CD4-positive, alpha-beta memory T cell (primary cell): ENCODE data around the gene OSBPL8. TPM values are rescaled to one million over a fixed set of nuclear protein-coding genes. Genes with fewer than 3 reads are reported as not detected.

Source experiments
- CTCF ChIA-PET: fragments of 350-600 bp; sonication (Branson Sonifier 250); formaldehyde crosslinking; loops from one replicate; lab custom pipeline; 2021; ENCODE audit warnings: inconsistent platforms; ENCODE audit not compliant: partially characterized antibody; lab: Charles Lee
- POLR2A ChIA-PET: fragments of 350-600 bp; sonication (Branson Sonifier 250); formaldehyde crosslinking; loops from one replicate; lab custom pipeline; 2021; ENCODE audit not compliant: partially characterized antibody; lab: Charles Lee
- DNase-seq, 5 donors: peaks; one replicate each; pipeline versions ENCODE4 v3.0.0 to v3.0.0-alpha.2; 2020 to 2022; ENCODE audit warnings: mixed read lengths in 1 of 5
- H3K27ac ChIP-seq: one replicate; pipeline ENCODE4 v1.7.0; 2013; ENCODE audit warnings: low read depth, low read length
- H3K27me3 ChIP-seq: 2 replicates; pipeline ENCODE4 v1.7.0; 2013; ENCODE audit warnings: mild to moderate bottlenecking, low read length, moderate library complexity; ENCODE audit not compliant: insufficient read depth
- H3K36me3 ChIP-seq: 2 replicates; pipeline ENCODE4 v1.7.0; 2013; ENCODE audit warnings: mild to moderate bottlenecking, low read length, moderate library complexity; ENCODE audit not compliant: insufficient read depth
- H3K4me1 ChIP-seq: 2 replicates; pipeline ENCODE4 v1.7.0; 2013; ENCODE audit warnings: mild to moderate bottlenecking, low read length, moderate library complexity; ENCODE audit not compliant: insufficient read depth
- H3K4me3 ChIP-seq, 2 donors: one replicate each; pipeline ENCODE4 v1.7.0; 2013; ENCODE audit warnings: low read length in 2 of 2, mild to moderate bottlenecking in 1 of 2
- H3K9me3 ChIP-seq, 2 donors: one replicate each; pipeline ENCODE4 v1.7.0; 2013; ENCODE audit warnings: low read length in 2 of 2, control low read depth in 1 of 2; ENCODE audit not compliant: control insufficient read depth in 1 of 2
- H3K27ac Mint-ChIP-seq, 7 donors: one replicate each; pipeline ENCODE4 v1.8.0; 2020 to 2021; ENCODE audit warnings: mixed read lengths in 7 of 7, mild to moderate bottlenecking in 6 of 7, inconsistent platforms in 3 of 7, moderate library complexity in 3 of 7
- H3K27me3 Mint-ChIP-seq, 2 donors: one replicate each; pipeline ENCODE4 v1.8.0; 2020 to 2021; ENCODE audit warnings: mixed read lengths in 2 of 2
- H3K36me3 Mint-ChIP-seq, 2 donors: one replicate each; pipeline ENCODE4 v1.8.0; 2020 to 2021; ENCODE audit warnings: mixed read lengths in 2 of 2, inconsistent platforms in 1 of 2, mild to moderate bottlenecking in 1 of 2
- H3K4me1 Mint-ChIP-seq, 4 donors: one replicate each; pipeline ENCODE4 v1.8.0; 2020 to 2021; ENCODE audit warnings: mixed read lengths in 4 of 4, mild to moderate bottlenecking in 1 of 4
- H3K4me3 Mint-ChIP-seq, 8 donors: one replicate each; pipeline ENCODE4 v1.8.0; 2020 to 2021; ENCODE audit warnings: mixed read lengths in 8 of 8, mild to moderate bottlenecking in 7 of 8, moderate library complexity in 6 of 8, inconsistent platforms in 3 of 8
- H3K9me3 Mint-ChIP-seq, 8 donors: one replicate each; pipeline ENCODE4 v1.8.0; 2020 to 2021; ENCODE audit warnings: mixed read lengths in 8 of 8, mild to moderate bottlenecking in 5 of 8, inconsistent platforms in 3 of 8, moderate library complexity in 1 of 8
- intact Hi-C: fragments of 100-400 bp; cut with micrococcal nuclease; formaldehyde crosslinking; loops from one replicate; pipeline ENCODE4 v1.15.1; 2023
- polyA plus RNA-seq, 2 donors: library from polyadenylated mRNA; unstranded; fragments of 300-500 nt; fragmentation: Illumina TruSeq; gene quantifications; one replicate each; pipeline ENCODE4 v1.2.3, GENCODE V29; 2021
- total RNA-seq, 2 experiments: library from RNA; stranded (reverse); gene quantifications; one replicate each; pipeline ENCODE4 v1.2.3, GENCODE V29; 2021

Gene OSBPL8
- total and polyA plus RNA-seq, 4 experiments from 2014 or later = 126 to 143 (median 129) TPM

DNA sequence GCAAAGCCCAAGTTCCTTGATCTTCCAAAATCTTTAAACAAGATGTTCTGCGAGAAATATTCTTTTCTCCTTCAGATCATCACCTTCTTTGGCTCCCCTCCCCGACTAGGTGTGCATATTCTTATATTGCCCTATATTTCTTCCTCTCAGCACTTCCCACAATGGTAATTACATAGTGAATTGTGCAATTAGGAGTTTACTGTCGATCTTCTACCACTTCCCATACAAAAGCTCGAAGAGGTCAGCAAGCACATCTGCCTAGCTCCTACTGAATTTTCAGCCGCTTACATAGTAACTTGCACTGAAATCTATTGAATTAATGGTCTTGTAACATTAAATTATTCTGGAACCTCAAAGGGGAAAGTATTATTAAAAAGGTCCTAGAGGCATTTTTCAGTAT is 16.7 kb downstream of the OSBPL8 start:
- H3K4me1 Mint-ChIP-seq = peaks cover 50 to 73% (median 57%) of the 10 kb centered on the region in 4 donors
- H3K27me3 Mint-ChIP-seq = no peaks in the 10 kb centered on the region
- Histone ChIP-seq H3K27ac (no peak overlapping the region), H3K4me3 (no peak overlapping the region), H3K27me3 (no peaks in the 10 kb centered on the region), H3K4me1 (peaks cover 71% of the 10 kb centered on the region), H3K9me3 (no peaks in the 10 kb centered on the region), H3K36me3 (no peaks in the 10 kb centered on the region)
- H3K4me3 Mint-ChIP-seq = peak overlapping the region in 2 of 8 donors; percentile 16 to 59
- intact Hi-C loops = no loop called here
- ChIA-PET CTCF (interaction anchor here (0.6 kb wide), 1 partner anchor 14 kb away, joined by 3 read pairs; no protein-coding TSS in a partner anchor), POLR2A (no interaction called here)
- peak overlapping the region in 1 of 7 donors; percentile 1 for H3K27ac Mint-ChIP-seq
- no peaks in the 10 kb centered on the region for H3K9me3 Mint-ChIP-seq
- no peak for DNase-seq
- peaks cover 0 to 3% of the 10 kb centered on the region in 2 donors for H3K36me3 Mint-ChIP-seq

DNA sequence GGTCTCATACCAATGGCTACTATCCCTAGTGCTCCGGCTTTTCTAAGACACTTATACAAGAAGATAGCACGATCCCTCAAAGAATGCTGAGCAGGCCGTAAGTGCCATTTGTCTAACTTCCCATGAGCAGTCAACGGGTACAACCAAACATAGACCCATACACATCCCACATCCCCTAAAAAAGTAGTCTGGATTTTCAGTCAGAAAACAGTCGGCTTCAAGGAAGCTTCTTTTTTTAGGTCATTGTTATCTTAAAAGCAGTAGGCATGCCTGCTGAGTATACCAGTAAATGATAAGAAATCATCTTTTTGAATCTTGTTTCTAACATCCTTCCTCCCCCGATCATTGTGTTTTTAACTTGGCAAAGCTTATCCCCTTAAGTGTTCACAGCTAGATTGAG is 19.8 kb downstream of the OSBPL8 start:
- Mint-ChIP-seq H3K4me3 (peak overlapping the region in 1 of 8 donors; percentile 8), H3K36me3 (peaks cover 20 to 21% of the 10 kb centered on the region in 2 donors), H3K9me3 (peaks cover 0 to 3% (median 0%) of the 10 kb centered on the region in 8 donors), H3K27me3 (no peaks in the 10 kb centered on the region), H3K4me1 (peaks cover 40 to 65% (median 52%) of the 10 kb centered on the region in 4 donors), H3K27ac (peak overlapping the region in 2 of 7 donors; percentile 4 to 5)
- no peak for DNase-seq
- Histone ChIP-seq H3K36me3 (no peaks in the 10 kb centered on the region), H3K9me3 (no peaks in the 10 kb centered on the region), H3K4me3 (no peak overlapping the region), H3K27ac (no peak overlapping the region), H3K4me1 (peaks cover 40% of the 10 kb centered on the region), H3K27me3 (no peaks in the 10 kb centered on the region)
- intact Hi-C loops = loop anchor here (2.0 kb wide), 1 partner anchor 13 kb away; no protein-coding TSS in a partner anchor
- POLR2A ChIA-PET = no interaction called here
- CTCF ChIA-PET = no interaction called here

DNA sequence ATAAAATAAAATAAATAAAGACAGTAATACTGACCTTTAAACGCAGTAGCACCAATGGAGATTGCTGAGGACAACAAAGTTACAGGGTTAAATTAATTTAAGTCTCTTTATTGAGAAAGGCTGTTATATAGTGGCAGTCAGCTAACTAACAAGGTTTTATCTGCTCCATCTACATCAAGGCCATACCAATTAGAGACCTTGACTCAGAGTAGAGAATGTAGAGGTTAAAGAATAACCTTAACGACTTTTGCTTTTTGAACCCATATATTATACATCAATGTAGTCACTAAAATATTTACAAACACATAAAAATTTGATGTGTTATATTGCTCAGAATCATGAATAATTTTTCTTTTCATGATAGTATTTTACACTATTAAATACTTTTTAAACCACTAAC is 21.6 kb downstream of the OSBPL8 start:
- no peak overlapping the region for H3K4me3 Mint-ChIP-seq
- ChIA-PET POLR2A (no interaction called here), CTCF (no interaction called here)
- H3K4me1 Mint-ChIP-seq = peaks cover 41 to 64% (median 53%) of the 10 kb centered on the region in 4 donors
- H3K27ac ChIP-seq = no peak overlapping the region
- no peaks in the 10 kb centered on the region for H3K36me3 ChIP-seq
- H3K4me3 ChIP-seq = no peak overlapping the region
- H3K9me3 ChIP-seq = no peaks in the 10 kb centered on the region
- no peak overlapping the region for H3K27ac Mint-ChIP-seq
- H3K27me3 ChIP-seq = no peaks in the 10 kb centered on the region
- H3K9me3 Mint-ChIP-seq = peaks cover 0 to 3% (median 0%) of the 10 kb centered on the region in 8 donors
- peaks cover 23 to 29% of the 10 kb centered on the region in 2 donors for H3K36me3 Mint-ChIP-seq
- intact Hi-C loops = loop anchor here (2.0 kb wide), 1 partner anchor 15 kb away; no protein-coding TSS in a partner anchor
- DNase-seq = no peak
- no peaks in the 10 kb centered on the region for H3K27me3 Mint-ChIP-seq
- peaks cover 29% of the 10 kb centered on the region for H3K4me1 ChIP-seq

GRCh38 chr12:76536546-76536945 is 23.0 kb downstream of the OSBPL8 start:
- no peak overlapping the region for H3K4me3 ChIP-seq
- intact Hi-C loops = no loop called here
- ChIA-PET CTCF (interaction anchor here (1.1 kb wide), 1 partner anchor 14 kb away, joined by 4 read pairs; no protein-coding TSS in a partner anchor), POLR2A (no interaction called here)
- H3K27me3 Mint-ChIP-seq = no peaks in the 10 kb centered on the region
- no peak for DNase-seq
- peaks cover 0 to 3% (median 0%) of the 10 kb centered on the region in 8 donors for H3K9me3 Mint-ChIP-seq
- H3K9me3 ChIP-seq = no peaks in the 10 kb centered on the region
- no peaks in the 10 kb centered on the region for H3K36me3 ChIP-seq
- no peak overlapping the region for H3K27ac ChIP-seq
- H3K27me3 ChIP-seq = no peaks in the 10 kb centered on the region
- peaks cover 21% of the 10 kb centered on the region for H3K4me1 ChIP-seq
- H3K36me3 Mint-ChIP-seq = peaks cover 29 to 33% of the 10 kb centered on the region in 2 donors
- H3K27ac Mint-ChIP-seq = peak overlapping the region in 3 of 7 donors; percentile 7 to 77 (median 52)
- peaks cover 35 to 57% (median 48%) of the 10 kb centered on the region in 4 donors for H3K4me1 Mint-ChIP-seq
- H3K4me3 Mint-ChIP-seq = peak overlapping the region in 1 of 8 donors; percentile 35

DNA sequence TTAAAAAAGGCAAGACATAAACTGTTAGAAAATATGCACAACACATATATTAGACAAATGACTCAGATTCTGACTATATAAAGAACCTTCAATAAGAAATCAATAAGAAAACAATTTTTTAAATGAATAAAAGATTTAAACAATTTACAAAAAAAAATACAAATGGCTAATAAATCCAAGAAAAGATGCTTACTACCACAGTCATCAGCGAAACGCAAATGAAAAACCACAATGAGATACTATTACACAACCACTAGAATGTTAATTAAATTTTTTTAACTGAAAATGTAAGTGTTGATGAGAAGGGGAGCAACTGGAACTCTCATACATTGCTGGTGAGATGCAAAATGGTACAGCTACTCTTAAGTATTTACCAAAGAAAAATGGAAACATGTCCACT is 24.4 kb downstream of the OSBPL8 start:
- Mint-ChIP-seq H3K9me3 (peaks cover 0 to 3% (median 0%) of the 10 kb centered on the region in 8 donors), H3K4me1 (peaks cover 41 to 63% (median 58%) of the 10 kb centered on the region in 4 donors), H3K36me3 (peaks cover 36 to 38% of the 10 kb centered on the region in 2 donors), H3K4me3 (no peak overlapping the region), H3K27me3 (no peaks in the 10 kb centered on the region), H3K27ac (no peak overlapping the region)
- no peaks in the 10 kb centered on the region for H3K9me3 ChIP-seq
- intact Hi-C loops = no loop called here
- POLR2A ChIA-PET = no interaction called here
- no peak overlapping the region for H3K27ac ChIP-seq
- no peak overlapping the region for H3K4me3 ChIP-seq
- peaks cover 25% of the 10 kb centered on the region for H3K4me1 ChIP-seq
- CTCF ChIA-PET = no interaction called here
- H3K36me3 ChIP-seq = no peaks in the 10 kb centered on the region
- H3K27me3 ChIP-seq = no peaks in the 10 kb centered on the region
- DNase-seq = no peak

- intact Hi-C loops = no loop called here
- H3K27ac ChIP-seq = no peak overlapping the region
- Mint-ChIP-seq H3K4me3 (no peak overlapping the region), H3K9me3 (peaks cover 0 to 3% (median 0%) of the 10 kb centered on the region in 8 donors), H3K36me3 (peaks cover 46 to 48% of the 10 kb centered on the region in 2 donors), H3K4me1 (peaks cover 45 to 68% (median 61%) of the 10 kb centered on the region in 4 donors), H3K27ac (no peak overlapping the region), H3K27me3 (no peaks in the 10 kb centered on the region)
- H3K36me3 ChIP-seq = no peaks in the 10 kb centered on the region
- ChIA-PET POLR2A (no interaction called here), CTCF (no interaction called here)
- no peak for DNase-seq
- no peak overlapping the region for H3K4me3 ChIP-seq
- H3K4me1 ChIP-seq = peaks cover 28% of the 10 kb centered on the region
- no peaks in the 10 kb centered on the region for H3K9me3 ChIP-seq
- H3K27me3 ChIP-seq = no peaks in the 10 kb centered on the region
Observed at GRCh38 chr12:76533331-76533730, 26.2 kb downstream of the OSBPL8 start.

DNA sequence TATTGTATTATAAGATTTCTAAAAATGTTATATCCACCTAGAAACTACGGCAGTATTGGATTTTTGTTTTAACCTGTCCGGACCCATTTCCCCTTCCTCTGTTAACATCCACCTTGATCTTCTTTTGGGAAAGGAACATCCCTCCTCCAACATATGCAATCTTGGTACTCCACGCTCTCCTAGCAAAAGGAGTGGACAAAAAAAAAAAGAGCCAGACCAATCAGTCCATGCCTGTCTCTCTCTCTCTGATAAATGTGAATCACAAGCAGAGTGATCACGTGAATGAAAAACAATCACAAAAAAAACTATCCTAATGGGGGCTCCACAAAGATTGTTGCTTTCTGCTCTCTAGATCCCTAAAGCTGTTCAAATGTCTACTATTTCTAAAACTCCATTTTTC is 27.1 kb downstream of the OSBPL8 start:
- ChIA-PET CTCF (no interaction called here), POLR2A (no interaction called here)
- H3K27ac ChIP-seq = no peak overlapping the region
- peak overlapping the region in 2 of 7 donors; percentile 52 to 66 for H3K27ac Mint-ChIP-seq
- H3K27me3 ChIP-seq = no peaks in the 10 kb centered on the region
- peaks cover 45 to 72% (median 62%) of the 10 kb centered on the region in 4 donors for H3K4me1 Mint-ChIP-seq
- peaks cover 0 to 3% (median 0%) of the 10 kb centered on the region in 8 donors for H3K9me3 Mint-ChIP-seq
- peaks cover 29% of the 10 kb centered on the region for H3K4me1 ChIP-seq
- intact Hi-C loops = no loop called here
- H3K9me3 ChIP-seq = no peaks in the 10 kb centered on the region
- no peak overlapping the region for H3K4me3 ChIP-seq
- no peak overlapping the region for H3K4me3 Mint-ChIP-seq
- H3K36me3 ChIP-seq = no peaks in the 10 kb centered on the region
- H3K27me3 Mint-ChIP-seq = no peaks in the 10 kb centered on the region
- DNase-seq = no peak
- H3K36me3 Mint-ChIP-seq = peaks cover 47 to 52% of the 10 kb centered on the region in 2 donors
